ENCODE results near the gene CLECL1.
"Not testable (repeated sequence)": the region's sequence is repeated elsewhere in the genome, so short reads cannot be mapped to it uniquely, and the experiment has no call there.

DNA sequence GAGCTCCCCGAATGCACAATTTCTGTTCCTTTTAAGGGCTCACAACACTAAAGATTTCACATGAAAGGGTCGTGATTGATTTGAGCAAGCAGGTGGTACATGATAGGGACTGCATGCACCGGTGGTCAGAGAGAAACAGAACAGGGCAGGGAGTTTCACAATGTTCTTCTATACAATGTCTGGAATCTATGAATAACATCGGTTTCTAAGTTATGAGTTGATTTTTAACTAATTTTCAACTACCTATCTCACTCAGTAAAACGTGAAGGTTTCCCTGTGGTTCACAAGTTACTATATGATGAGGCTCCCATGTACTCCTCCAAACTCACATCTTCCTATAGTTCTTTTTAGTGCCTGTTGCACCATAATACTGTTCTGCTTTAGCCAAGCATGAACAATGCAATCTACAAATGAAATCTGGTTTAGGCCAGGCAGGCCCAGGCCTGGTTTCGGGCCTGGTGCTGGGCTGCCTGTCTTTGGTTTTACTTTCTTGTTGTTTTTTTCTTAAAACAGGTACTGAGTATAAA is 19.8 kb downstream of the CLECL1 start:
- TF ChIP-seq, protein P1, sequence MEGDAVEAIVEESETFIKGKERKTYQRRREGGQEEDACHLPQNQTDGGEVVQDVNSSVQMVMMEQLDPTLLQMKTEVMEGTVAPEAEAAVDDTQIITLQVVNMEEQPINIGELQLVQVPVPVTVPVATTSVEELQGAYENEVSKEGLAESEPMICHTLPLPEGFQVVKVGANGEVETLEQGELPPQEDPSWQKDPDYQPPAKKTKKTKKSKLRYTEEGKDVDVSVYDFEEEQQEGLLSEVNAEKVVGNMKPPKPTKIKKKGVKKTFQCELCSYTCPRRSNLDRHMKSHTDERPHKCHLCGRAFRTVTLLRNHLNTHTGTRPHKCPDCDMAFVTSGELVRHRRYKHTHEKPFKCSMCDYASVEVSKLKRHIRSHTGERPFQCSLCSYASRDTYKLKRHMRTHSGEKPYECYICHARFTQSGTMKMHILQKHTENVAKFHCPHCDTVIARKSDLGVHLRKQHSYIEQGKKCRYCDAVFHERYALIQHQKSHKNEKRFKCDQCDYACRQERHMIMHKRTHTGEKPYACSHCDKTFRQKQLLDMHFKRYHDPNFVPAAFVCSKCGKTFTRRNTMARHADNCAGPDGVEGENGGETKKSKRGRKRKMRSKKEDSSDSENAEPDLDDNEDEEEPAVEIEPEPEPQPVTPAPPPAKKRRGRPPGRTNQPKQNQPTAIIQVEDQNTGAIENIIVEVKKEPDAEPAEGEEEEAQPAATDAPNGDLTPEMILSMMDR (IDR thresholded peaks at IDR 0.05): not testable (repeated sequence)
- not testable (repeated sequence) for TF ChIP-seq POLR2AphosphoS5 (IDR thresholded peaks at IDR 0.05); POLR2A (IDR thresholded peaks at IDR 0.05; ENCODE audit: low read depth)
